HG02884 (cell line): ENCODE measurements around the gene LARGE1.

ENCODE experiments used
- ATAC-seq: cut with Tn5 transposase; IDR thresholded peaks from one replicate; pipeline ENCODE4 v1.9.1; 2021; ENCODE audit warnings: mild to moderate bottlenecking, moderate library complexity; ENCODE audit not compliant: unreplicated experiment

The LARGE1 gene

DNA sequence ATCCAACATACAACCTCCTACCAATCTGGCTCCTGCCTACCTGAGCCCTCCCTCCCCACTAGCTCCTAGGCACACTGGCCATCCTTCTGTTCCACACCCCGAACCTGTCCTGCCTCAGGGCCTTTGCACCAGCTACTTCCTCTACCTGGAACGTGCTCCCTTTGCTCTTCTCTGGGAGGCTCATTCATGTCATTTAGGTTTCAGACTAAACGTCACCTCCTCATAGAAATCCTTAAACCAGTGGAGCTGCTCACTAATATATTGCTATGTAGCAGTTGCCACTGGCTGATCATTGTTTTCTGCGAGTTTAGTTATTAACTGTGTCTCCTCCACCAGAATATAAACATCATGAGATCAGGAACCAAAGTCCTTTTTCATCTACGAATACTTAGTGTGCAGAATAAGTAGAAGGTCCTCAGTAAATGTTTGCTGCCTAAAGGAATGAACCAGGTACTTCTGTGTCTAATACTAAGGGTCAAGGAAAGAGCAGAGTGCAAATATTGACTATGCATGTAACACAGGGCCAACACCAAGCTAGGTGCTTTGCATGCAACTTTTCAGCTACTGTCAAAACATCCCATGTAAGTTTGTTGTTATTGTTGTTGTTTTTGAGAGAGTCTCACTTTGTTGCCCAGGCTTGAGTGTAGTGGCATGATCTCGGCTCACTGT lies 584.5 kb downstream of the LARGE1 start:
- ATAC-seq: no peak

DNA sequence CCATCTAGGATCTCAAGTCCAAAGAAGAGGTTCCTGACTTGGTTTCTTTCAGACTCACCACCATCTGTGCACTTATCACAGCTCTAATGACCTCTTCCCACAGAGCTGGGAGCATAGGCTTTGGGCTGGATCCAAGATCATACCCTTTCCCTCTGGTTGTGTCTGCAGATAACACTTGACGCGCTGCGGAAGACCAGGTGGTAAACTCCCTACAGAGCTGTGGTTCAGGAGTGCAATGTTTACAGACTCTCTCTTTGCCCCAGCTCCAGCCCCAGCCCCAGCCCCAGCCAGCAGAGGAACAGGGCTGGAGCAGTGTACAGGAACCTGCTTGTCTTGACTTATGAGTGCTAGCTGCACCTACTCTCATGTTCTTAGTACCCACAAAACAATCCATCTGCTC lies 587.7 kb downstream of the LARGE1 start:
- ATAC-seq: no peak

GRCh38 chr22:33331017-33331416 lies 589.3 kb downstream of the LARGE1 start:
- ATAC-seq: no peak

GRCh38 chr22:33330534-33330933 lies 589.7 kb downstream of the LARGE1 start:
- ATAC-seq: no peak

DNA sequence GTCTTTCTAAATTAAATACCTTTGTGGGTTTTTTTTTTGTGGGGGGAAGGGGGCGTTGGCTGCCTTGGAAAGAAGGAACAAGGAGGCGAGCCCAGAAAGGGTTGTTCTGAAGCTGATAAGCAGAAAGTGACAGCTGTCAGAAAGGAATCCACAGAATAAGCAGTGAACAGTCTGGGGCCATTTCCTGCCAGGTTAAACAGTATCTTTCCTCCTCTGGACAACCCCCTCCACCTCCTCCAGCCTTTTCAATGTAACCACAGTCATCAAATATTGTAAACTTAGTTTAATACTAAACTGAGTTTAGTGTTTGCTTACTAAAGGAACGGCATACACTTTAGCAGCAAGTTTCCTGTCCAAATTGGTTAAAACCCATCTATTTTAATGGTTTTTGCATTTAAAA lies 590.9 kb downstream of the LARGE1 start:
- ATAC-seq: no peak

DNA sequence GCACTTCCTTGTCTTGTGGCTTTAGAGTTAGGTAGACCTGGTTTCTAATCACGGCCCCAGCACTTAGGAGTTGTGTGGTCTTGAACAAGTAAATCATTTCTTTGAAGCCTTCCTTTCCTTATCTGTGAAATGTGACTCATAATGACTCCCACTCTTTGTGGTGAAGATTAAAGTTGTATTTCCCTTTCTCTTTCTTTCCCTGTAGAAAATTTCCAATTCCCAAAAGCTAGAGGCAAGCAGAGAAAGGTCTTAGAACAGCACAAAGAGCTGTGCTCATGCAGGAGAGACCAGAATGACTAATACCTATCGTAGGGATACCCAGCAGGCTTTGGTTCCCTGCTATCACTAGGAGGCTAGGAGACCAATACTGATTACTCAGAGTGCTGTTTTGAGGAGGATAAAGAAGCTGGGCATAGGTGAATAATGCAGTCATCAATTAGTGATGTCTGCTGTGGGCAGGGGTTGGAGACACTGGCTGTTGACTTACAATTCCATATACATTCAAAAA lies 591.4 kb downstream of the LARGE1 start:
- no peak for ATAC-seq

DNA sequence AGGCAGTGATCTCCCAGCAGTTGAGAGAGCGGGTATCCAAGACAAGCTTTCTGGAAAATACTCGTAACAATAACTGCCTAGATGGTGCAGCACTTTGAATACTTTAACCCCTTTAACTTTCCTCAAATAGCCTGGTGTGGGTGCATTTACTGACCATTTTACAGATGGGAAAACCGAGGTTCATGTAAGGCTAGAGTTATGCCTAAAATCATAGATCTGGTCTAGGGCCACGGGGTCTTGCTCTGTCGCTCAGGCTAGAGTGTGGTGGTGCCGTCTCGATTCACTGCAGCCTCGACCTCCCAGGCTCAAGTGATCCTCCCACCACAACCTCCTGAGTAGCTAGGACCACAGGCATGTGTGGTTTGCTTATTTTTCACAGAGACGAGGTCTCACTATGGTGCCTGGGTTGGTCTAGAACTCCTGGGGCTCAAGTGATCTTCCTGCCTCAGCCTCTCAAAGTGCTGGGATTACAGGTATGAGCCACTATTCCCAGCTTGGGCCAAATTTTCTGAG lies 592.9 kb downstream of the LARGE1 start:
- ATAC-seq: no peak

- ATAC-seq: no peak
These were observed 593.6 kb downstream of the LARGE1 start for GRCh38 chr22:33326540-33327295.

DNA sequence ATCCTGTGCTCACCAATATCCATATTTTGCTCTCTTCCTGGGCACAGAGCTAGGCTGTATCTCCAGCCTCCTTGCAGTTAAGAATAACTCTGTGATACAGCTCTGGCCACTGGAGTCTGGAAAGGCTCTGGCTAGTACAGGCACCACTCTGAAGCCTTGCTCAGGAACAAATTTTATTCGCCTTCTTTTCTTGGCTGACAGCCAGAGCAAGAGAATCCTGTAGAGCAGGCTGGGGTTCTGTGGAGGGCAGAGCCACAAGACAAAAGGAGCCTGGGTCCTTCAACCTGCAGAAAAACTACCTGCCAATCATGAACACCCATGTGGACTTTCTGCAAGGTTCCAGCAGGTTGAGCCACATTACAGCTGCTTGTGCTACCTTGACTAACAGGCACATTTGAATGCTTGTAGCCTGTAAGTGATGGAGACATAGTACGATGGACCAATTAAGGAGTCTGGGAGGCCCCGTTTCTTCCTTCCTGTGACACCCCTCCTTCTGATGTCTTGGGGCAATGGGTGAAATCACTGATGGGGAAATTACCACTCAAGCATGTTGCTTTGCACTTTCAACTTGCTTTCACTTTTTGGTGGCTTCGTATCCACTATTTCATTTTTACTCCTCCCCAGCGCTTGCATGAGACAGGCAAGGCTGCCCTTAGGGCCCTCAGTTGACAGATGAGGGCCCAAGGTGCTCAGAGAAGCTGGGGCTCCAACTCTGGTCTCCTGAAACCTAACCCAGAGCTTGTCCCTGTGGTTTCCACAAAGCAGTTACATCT lies 594.9 kb downstream of the LARGE1 start:
- no peak for ATAC-seq

DNA sequence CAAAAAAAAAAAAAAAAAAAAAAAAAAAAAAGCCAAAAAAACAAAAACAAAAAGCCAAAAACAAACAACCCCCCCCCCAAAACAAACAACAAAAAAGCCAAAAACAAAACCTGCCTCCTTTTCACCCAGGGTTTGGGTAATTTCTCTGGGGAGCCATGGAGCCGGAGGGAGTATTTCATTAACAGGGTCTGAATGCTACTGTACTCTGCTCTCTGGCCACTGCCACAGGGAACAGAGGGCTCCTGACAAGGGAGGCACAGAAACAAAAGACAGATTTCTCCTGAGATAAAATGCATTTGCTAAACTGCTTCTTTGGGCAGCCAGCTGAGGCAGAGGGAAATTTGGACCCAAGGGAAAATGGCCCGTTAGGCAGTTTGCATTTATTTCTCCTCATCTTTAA lies 596.0 kb downstream of the LARGE1 start:
- ATAC-seq: no peak

DNA sequence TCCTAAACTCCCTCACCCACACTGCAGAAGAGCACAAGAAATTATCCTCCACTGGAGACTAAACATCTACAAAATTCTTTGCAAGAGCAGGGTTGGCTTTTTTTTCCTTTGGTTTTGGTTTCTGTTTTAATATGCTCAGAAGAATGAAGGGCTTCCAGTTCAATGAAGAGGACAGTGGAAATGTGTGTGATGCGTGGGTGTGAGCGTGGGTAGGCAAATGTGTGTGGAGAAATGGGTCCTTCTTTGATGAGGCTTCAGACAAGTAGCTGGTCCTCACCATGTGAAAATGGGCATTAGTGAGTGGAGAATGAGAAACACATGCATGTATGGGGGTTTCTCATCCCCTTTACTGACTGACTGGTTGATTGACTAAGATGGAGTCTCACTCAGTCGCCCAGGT lies 598.8 kb downstream of the LARGE1 start:
- ATAC-seq: no peak

GRCh38 chr22:33315954-33316353 lies 604.3 kb downstream of the LARGE1 start:
- no peak for ATAC-seq

DNA sequence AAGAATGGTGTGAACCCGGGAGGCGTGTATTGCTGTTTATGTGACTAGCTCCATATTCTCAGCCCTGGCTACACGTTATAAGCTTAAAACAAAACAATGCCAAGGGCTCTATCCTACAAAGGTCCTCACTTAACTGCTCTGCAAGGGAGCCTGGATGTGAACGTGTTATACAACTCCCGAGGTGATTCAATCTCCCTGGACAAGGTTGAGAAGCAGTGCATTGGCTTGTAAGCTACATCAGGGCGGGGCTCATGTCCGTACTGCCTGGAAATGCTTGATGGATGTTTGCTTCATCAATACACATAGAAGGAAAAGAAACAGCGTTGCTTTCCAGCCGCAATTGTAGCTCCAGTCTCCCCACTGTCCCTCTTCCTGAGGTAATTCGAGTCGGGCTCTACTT lies 605.2 kb downstream of the LARGE1 start:
- ATAC-seq: no peak

- ATAC-seq: no peak
These were observed 606.0 kb downstream of the LARGE1 start for GRCh38 chr22:33314316-33314715.

DNA sequence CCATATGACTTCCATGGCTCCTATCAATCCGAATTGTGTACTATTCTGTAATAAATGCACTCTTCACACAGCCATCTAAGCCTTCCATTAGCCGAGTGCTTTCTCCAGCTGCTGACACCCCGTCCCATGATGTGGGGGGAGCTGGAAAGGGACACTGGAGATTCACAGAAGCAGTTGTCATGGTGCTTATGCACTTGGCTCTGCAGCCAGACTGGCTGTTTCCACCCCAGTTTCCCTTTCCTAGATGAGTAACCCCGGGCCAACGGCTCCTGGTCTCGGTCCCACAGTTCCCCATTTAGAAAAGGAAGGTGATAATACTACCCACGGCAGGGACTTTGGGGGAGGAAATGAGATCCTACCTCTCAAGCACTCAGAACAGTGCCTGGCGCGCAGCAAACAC lies 617.2 kb downstream of the LARGE1 start:
- ATAC-seq: no peak

GRCh38 chr22:33302549-33302948 lies 617.7 kb downstream of the LARGE1 start:
- no peak for ATAC-seq

GRCh38 chr22:33302049-33302545 lies 618.2 kb downstream of the LARGE1 start:
- no peak for ATAC-seq

DNA sequence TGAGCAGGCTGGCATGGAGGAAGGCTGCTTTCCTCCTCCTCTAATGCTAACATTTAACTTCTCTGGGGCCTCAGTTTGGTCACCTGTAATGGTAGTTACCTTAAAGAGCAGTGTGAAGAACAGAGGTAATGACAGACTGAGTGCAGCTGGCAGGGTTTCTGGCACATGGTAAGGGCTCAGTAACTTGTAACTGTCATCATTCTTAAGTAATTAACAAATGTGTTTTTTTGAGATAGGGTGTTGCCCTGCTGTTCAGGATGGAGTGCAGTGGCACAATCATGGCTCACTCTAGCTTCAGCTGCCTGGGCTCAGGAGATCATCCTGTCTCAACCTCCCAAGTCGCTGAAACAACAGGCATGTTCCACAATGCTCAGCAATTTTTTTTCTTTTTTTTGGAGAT lies 620.1 kb downstream of the LARGE1 start:
- no peak for ATAC-seq

DNA sequence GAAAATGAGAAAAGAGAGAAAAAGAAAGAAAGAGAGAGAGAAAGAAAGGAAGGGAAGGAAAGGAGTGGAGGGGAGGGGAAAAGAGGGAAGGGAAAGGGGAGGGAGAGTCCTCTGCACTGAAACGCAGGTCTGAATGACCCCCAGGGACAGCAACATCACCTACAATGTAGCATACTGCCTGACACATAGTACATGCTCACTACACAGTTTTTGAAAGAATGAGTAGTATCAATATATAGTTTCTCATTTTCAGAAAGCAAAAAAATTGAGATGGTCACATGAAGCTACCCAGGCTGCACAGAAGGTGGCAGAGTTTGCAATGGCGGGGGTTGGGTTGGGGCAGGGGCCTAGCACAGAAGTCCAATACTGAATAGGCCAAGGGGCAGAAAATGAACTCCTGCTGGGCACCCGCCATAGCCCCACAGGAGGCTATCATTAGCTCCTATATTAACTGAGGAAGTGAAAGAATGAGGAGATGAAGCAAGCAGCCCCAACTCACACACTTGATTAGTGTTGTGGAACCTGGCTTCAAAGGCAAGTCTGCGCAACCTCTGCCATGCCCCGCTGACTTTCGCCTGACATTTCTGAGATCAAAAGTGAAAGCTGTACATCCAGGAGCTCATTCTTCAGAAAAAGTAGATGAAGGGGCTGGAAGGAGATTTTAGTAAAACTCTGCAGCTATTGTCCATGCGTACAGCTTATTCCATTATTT lies 620.9 kb downstream of the LARGE1 start:
- ATAC-seq: peak; percentile 86

- no peak for ATAC-seq
These were observed 623.3 kb downstream of the LARGE1 start for GRCh38 chr22:33296941-33297340.

- ATAC-seq: no peak
These were observed 632.2 kb downstream of the LARGE1 start for GRCh38 chr22:33288078-33288477.
